RWPE2 (cell line): ENCODE measurements around the gene RALA.

Experiments used
- ATAC-seq: fragments of 200-7000 bp; cut with Tn5 transposase; 3 replicates; pipeline ENCODE4 v1.9.1; 2021; ENCODE audit warnings: low read depth
- DNase-seq: peaks from one replicate; pipeline ENCODE4 v3.0.0-alpha.2; 2020; ENCODE audit warnings: low spot score
- H3K27ac ChIP-seq: fragments of 450-650 bp; 2 replicates; pipeline ENCODE4 v1.5.1; 2017; ENCODE audit warnings: mild to moderate bottlenecking; ENCODE audit not compliant: poor library complexity, severe bottlenecking
- H3K27me3 ChIP-seq: fragments of 250-450 bp; sonication (Bioruptor Pico); 2 replicates; pipeline ENCODE4 v1.5.1; 2021; ENCODE audit warnings: mild to moderate bottlenecking, moderate library complexity; ENCODE audit not compliant: insufficient read depth, poor library complexity, severe bottlenecking
- H3K36me3 ChIP-seq: fragments of 250-450 bp; sonication (Bioruptor Pico); 2 replicates; pipeline ENCODE4 v1.5.1; 2020; ENCODE audit warnings: low read depth, mild to moderate bottlenecking, moderate library complexity
- H3K4me1 ChIP-seq: fragments of 250-450 bp; sonication (Bioruptor Pico); 2 replicates; pipeline ENCODE4 v1.5.1; 2021; ENCODE audit warnings: mild to moderate bottlenecking, moderate library complexity; ENCODE audit not compliant: insufficient read depth, poor library complexity, severe bottlenecking
- H3K4me3 ChIP-seq: fragments of 250-450 bp; sonication (Bioruptor Pico); 2 replicates; pipeline ENCODE4 v1.5.1; 2021; ENCODE audit warnings: mild to moderate bottlenecking, moderate library complexity; ENCODE audit not compliant: severe bottlenecking
- H3K9me3 ChIP-seq: fragments of 250-450 bp; sonication (Bioruptor Pico); 2 replicates; pipeline ENCODE4 v1.5.1; 2021; ENCODE audit warnings: mild to moderate bottlenecking, moderate library complexity; ENCODE audit not compliant: severe bottlenecking
- TF ChIP-seq, protein P1 (sequence below): fragments of 450-650 bp; IDR thresholded peaks from one replicate; pipeline ENCODE4 v1.5.1; 2017; ENCODE audit warnings: mild to moderate bottlenecking, moderate library complexity; ENCODE audit not compliant: poor library complexity, severe bottlenecking

Gene RALA

DNA sequence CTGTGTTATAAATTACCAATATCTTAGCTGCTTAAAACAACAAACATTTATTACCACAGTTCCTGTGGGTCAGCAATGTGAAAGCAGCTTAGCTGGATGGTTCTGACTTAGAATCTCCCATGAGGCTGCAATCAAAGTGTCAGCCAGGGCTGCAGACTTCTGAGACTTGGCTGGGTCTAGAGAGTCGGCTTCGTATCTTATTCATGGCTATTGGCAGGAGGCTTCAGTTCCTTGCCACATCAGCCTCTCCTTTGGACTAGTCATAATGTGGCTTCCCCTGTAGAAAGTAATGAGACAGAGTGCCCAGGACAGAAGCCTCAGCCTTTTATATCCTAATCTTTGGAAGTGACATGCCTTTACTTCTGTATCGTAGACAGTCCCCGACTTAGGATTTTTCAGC is 27.3 kb downstream of the RALA start:
- Histone ChIP-seq H3K36me3 (0 out of 2 replicates have a peak, but pooled peaks cover 8% of the 10 kb centered on the region), H3K9me3 (peaks cover 6% of the 10 kb centered on the region), H3K27ac (no peak overlapping the region), H3K27me3 (no peaks in the 10 kb centered on the region), H3K4me1 (no peaks in the 10 kb centered on the region), H3K4me3 (no peak overlapping the region)
- TF ChIP-seq, protein P1, sequence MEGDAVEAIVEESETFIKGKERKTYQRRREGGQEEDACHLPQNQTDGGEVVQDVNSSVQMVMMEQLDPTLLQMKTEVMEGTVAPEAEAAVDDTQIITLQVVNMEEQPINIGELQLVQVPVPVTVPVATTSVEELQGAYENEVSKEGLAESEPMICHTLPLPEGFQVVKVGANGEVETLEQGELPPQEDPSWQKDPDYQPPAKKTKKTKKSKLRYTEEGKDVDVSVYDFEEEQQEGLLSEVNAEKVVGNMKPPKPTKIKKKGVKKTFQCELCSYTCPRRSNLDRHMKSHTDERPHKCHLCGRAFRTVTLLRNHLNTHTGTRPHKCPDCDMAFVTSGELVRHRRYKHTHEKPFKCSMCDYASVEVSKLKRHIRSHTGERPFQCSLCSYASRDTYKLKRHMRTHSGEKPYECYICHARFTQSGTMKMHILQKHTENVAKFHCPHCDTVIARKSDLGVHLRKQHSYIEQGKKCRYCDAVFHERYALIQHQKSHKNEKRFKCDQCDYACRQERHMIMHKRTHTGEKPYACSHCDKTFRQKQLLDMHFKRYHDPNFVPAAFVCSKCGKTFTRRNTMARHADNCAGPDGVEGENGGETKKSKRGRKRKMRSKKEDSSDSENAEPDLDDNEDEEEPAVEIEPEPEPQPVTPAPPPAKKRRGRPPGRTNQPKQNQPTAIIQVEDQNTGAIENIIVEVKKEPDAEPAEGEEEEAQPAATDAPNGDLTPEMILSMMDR: no peak
- no peak for ATAC-seq
- DNase-seq: no peak

DNA sequence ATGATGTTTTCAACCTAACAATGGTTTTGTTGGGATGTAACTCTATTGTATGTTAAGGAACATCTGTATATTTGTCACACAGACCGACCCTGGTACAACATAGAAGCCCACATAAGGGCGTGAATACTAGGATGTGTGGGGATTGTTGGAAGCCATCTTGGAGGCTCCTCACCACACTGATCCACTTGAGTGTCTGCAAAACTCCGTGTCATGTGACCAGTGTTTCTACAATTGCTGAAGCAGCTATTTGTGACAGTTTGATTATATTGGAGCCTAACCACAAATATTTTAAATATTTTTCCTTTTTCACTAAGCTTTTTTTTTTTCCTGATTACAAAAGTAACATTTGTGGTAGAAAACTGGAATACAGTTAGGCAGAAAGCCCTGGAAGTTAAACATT is 27.9 kb downstream of the RALA start:
- H3K27ac ChIP-seq: no peak overlapping the region
- no peaks in the 10 kb centered on the region for H3K27me3 ChIP-seq
- TF ChIP-seq, protein P1: no peak
- ATAC-seq (no peak), DNase-seq (no peak)
- H3K4me3 ChIP-seq: no peak overlapping the region
- peaks cover 6% of the 10 kb centered on the region for H3K9me3 ChIP-seq
- no peaks in the 10 kb centered on the region for H3K4me1 ChIP-seq
- 0 out of 2 replicates have a peak, but pooled peaks cover 8% of the 10 kb centered on the region for H3K36me3 ChIP-seq

DNA sequence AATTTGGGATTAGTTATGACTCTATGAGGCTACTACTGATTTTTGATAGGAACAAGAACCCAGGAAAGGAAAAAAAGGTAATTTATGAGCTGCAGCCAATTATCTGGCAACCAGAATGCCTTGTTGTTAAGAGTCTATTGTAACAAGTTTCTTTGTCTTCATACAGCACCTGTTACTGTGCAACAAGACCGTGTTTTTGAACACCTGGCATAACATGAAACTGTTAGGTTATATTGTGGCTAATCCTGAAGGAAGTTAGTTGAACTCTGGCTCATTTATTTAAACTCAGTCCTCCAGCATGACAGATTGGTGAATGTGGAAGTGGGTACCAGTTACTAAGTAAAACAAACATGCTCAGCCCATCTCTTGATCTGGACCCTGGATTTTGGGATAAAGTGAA is 33.0 kb downstream of the RALA start:
- H3K4me1 ChIP-seq: no peaks in the 10 kb centered on the region
- no peak overlapping the region for H3K27ac ChIP-seq
- ATAC-seq: no peak
- no peaks in the 10 kb centered on the region for H3K27me3 ChIP-seq
- DNase-seq: no peak
- H3K4me3 ChIP-seq: no peak overlapping the region
- peaks cover 6% of the 10 kb centered on the region for H3K9me3 ChIP-seq
- H3K36me3 ChIP-seq: peaks cover 17% of the 10 kb centered on the region
- TF ChIP-seq, protein P1: no peak

DNA sequence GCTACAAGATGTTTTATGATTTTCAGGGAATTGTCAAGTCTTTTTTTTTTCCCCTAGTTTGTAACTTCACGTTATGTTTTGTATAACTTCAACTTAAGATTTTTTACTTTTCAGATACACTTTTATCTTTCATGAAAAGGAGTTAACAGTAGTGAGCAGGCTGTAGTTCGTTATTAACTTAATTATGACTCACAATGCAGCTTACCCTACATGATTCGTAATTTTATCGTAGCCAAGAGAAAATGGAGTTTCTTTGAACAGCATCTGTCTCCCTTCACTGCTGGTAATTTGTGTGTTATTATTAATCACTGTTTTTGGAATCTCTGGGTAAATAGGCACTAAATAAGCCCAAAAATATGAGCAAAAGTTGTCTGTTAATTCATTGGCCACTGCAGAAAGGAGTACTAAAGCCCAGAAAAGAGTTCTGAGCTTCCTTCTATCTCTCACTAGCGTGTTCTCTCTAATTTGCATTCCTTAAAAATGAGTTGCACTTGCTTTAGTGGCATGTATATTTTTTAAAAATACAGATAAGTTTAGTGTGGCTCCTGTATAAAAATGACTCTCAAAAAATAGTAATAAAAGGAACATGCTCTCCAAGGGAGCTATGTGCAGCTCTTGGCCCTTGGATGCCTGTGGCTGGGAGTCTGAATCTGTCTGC is 36.1 kb downstream of the RALA start:
- no peak overlapping the region for H3K4me3 ChIP-seq
- ATAC-seq (no peak), DNase-seq (no peak)

DNA sequence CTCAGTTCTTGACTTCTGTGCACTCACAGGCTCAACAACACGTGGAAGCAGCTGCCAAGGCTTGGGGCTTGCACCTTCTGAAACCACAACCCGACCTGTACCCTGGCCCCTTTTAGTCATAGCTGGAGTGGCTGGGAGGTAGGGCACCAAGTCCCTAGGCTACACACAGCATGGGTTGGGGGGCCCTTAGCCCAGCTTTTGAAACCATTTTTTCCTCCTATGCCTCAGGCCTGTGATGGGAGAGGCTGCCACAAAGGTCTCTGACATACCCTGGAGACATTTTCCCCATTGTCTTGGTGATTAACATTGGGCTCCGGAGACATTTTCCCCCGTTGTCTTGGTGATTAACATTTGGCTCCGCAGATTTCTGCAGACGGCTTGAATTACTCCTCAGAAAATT is 38.6 kb downstream of the RALA start:
- TF ChIP-seq, protein P1: no peak
- no peaks in the 10 kb centered on the region for H3K4me1 ChIP-seq
- no peak for ATAC-seq
- H3K4me3 ChIP-seq: no peak overlapping the region
- no peak for DNase-seq
- H3K9me3 ChIP-seq: peaks cover 3% of the 10 kb centered on the region
- no peaks in the 10 kb centered on the region for H3K27me3 ChIP-seq
- H3K27ac ChIP-seq: no peak overlapping the region
- peaks cover 23% of the 10 kb centered on the region for H3K36me3 ChIP-seq

More for the DNA sequence above, 36.1 kb downstream of the RALA start:
- H3K27me3 ChIP-seq: no peaks in the 10 kb centered on the region
- no peak overlapping the region for H3K27ac ChIP-seq
- TF ChIP-seq, protein P1: no peak
- peaks cover 5% of the 10 kb centered on the region for H3K9me3 ChIP-seq
- no peaks in the 10 kb centered on the region for H3K4me1 ChIP-seq
- peaks cover 26% of the 10 kb centered on the region for H3K36me3 ChIP-seq
